Measurements from ENCODE around the gene EPC2.

- TF ChIP-seq REST (IDR thresholded peaks at IDR 0.05; ENCODE audit: insufficient read depth in 1 of 2, low read depth in 2 of 2, low read length in 2 of 2) (no peak), SIN3A (IDR thresholded peaks at IDR 0.05; ENCODE audit: borderline replicate concordance, insufficient read depth, low read length) (no peak)
These were observed 165.5 kb downstream of the EPC2 start for GRCh38 chr2:148810081-148810480.

Data from PFSK-1 (cell line).